ENCODE measurements around the gene BSG. TPM values are rescaled to one million over a fixed set of nuclear protein-coding genes. Genes with fewer than 3 reads are reported as not detected.
A peak's percentile ranks its signal among the peaks of the same experiment; 100 is the strongest.

Gene BSG
- total and polyA plus RNA-seq, 9 of the 15 experiments (the other 6 are each of a cell fraction or from before 2014, with no cell fraction given): 4.6 to 495 (median 187) TPM

DNA sequence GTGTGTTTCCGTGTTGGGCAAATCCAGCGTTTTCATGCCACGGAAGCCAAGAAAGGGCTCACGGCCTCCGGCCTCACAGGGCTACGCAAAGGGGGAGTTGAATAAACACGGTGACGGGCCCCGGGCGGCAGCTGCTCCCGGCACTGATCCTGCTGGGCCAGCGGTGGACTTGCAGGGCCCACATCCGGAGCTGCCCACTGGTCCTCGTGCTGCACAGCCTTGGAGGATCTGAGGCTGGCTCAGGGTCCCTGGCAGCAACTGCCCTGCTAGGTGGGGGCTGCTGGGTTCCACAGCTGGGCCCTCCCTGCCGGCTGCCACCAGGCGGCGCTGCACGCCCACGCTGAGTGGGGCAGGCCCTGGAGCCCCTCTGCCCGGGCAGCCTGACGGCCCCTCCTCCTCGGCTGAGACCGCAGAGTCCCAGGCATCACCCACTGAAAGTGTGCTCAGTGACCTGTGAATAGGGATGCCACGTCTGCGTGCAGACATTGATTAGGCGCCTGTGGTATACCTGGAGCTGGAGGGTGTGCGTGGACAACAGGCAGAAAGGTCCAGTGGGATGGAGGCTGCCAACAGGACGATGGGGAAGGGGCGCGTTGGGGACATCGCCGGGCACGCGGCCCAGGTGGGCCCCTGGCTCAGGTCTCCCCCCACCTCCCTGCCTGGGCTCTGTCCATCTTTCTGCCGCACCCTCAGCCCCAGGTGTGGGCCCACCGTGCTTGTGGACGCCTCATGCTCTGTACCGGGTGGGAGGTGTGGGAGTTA lies 12.0 kb downstream of the BSG start (continued):
- TF ChIP-seq RFX1 (IDR thresholded peaks at IDR 0.05): no peak
- TF ChIP-seq XRCC5 (IDR thresholded peaks at IDR 0.05; ENCODE audit: low read depth, low read length): peak; percentile 26; the same call in 1 of the 2 replicates
- no peak for TF ChIP-seq ZNF217 (CRISPR knock-in tag; IDR thresholded peaks at IDR 0.05)
- TF ChIP-seq, protein P1, sequence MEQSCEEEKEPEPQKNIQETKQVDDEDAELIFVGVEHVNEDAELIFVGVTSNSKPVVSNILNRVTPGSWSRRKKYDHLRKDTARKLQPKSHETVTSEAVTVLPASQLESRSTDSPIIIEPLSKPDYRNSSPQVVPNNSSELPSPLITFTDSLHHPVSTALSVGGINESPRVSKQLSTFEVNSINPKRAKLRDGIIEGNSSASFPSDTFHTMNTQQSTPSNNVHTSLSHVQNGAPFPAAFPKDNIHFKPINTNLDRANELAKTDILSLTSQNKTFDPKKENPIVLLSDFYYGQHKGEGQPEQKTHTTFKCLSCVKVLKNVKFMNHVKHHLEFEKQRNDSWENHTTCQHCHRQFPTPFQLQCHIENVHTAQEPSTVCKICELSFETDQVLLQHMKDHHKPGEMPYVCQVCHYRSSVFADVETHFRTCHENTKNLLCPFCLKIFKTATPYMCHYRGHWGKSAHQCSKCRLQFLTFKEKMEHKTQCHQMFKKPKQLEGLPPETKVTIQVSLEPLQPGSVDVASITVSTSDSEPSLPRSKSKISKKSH (CRISPR knock-in tag; IDR thresholded peaks at IDR 0.05): no peak
- no peak for TF ChIP-seq MEIS2 (IDR thresholded peaks at IDR 0.05; ENCODE audit: partially characterized antibody)
- TF ChIP-seq, protein P2, sequence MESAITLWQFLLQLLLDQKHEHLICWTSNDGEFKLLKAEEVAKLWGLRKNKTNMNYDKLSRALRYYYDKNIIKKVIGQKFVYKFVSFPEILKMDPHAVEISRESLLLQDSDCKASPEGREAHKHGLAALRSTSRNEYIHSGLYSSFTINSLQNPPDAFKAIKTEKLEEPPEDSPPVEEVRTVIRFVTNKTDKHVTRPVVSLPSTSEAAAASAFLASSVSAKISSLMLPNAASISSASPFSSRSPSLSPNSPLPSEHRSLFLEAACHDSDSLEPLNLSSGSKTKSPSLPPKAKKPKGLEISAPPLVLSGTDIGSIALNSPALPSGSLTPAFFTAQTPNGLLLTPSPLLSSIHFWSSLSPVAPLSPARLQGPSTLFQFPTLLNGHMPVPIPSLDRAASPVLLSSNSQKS (CRISPR knock-in tag; IDR thresholded peaks at IDR 0.05): no peak
- TF ChIP-seq, protein P3, sequence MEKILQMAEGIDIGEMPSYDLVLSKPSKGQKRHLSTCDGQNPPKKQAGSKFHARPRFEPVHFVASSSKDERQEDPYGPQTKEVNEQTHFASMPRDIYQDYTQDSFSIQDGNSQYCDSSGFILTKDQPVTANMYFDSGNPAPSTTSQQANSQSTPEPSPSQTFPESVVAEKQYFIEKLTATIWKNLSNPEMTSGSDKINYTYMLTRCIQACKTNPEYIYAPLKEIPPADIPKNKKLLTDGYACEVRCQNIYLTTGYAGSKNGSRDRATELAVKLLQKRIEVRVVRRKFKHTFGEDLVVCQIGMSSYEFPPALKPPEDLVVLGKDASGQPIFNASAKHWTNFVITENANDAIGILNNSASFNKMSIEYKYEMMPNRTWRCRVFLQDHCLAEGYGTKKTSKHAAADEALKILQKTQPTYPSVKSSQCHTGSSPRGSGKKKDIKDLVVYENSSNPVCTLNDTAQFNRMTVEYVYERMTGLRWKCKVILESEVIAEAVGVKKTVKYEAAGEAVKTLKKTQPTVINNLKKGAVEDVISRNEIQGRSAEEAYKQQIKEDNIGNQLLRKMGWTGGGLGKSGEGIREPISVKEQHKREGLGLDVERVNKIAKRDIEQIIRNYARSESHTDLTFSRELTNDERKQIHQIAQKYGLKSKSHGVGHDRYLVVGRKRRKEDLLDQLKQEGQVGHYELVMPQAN (IDR thresholded peaks at IDR 0.05; ENCODE audit: borderline replicate concordance): no peak
- TF ChIP-seq NFE2L1 (tag; IDR thresholded peaks at IDR 0.05; ENCODE audit: borderline replicate concordance, low read depth): no peak
- no peak for TF ChIP-seq SNRNP70 (optimal IDR thresholded peaks at IDR 0.05; ENCODE audit: low read depth, low read length)
- TF ChIP-seq TSC22D4 (tag; IDR thresholded peaks at IDR 0.05): no peak
- TF ChIP-seq NFATC3 (IDR thresholded peaks at IDR 0.05): no peak
- TF ChIP-seq KAT7 (CRISPR knock-in tag; IDR thresholded peaks at IDR 0.05; ENCODE audit: borderline replicate concordance): no peak
- TF ChIP-seq ZNF384 (IDR thresholded peaks at IDR 0.05; ENCODE audit: low read depth, low read length): 0 out of 2 replicates have a peak, but pooled peaks have one; percentile 10
- no peak for TF ChIP-seq ZFP1 (CRISPR knock-in tag; IDR thresholded peaks at IDR 0.05)
- no peak for TF ChIP-seq THRAP3 (IDR thresholded peaks at IDR 0.05; ENCODE audit: borderline replicate concordance)
- no peak for TF ChIP-seq MTF1 (CRISPR knock-in tag; IDR thresholded peaks at IDR 0.05; ENCODE audit: borderline replicate concordance)
- TF ChIP-seq BACH1 (tag; IDR thresholded peaks at IDR 0.05): no peak
- TF ChIP-seq ZNF695 (CRISPR knock-in tag; IDR thresholded peaks at IDR 0.05): no peak
- TF ChIP-seq, protein P4, sequence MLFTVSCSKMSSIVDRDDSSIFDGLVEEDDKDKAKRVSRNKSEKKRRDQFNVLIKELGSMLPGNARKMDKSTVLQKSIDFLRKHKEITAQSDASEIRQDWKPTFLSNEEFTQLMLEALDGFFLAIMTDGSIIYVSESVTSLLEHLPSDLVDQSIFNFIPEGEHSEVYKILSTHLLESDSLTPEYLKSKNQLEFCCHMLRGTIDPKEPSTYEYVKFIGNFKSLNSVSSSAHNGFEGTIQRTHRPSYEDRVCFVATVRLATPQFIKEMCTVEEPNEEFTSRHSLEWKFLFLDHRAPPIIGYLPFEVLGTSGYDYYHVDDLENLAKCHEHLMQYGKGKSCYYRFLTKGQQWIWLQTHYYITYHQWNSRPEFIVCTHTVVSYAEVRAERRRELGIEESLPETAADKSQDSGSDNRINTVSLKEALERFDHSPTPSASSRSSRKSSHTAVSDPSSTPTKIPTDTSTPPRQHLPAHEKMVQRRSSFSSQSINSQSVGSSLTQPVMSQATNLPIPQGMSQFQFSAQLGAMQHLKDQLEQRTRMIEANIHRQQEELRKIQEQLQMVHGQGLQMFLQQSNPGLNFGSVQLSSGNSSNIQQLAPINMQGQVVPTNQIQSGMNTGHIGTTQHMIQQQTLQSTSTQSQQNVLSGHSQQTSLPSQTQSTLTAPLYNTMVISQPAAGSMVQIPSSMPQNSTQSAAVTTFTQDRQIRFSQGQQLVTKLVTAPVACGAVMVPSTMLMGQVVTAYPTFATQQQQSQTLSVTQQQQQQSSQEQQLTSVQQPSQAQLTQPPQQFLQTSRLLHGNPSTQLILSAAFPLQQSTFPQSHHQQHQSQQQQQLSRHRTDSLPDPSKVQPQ (CRISPR knock-in tag; IDR thresholded peaks at IDR 0.05; ENCODE audit: borderline replicate concordance): no peak
- TF ChIP-seq PRPF4 (IDR thresholded peaks at IDR 0.05; ENCODE audit: insufficient read depth, low read depth, low read length, poor library complexity, severe bottlenecking): no peak
- TF ChIP-seq BRCA1 (IDR thresholded peaks at IDR 0.05): no peak
- no peak for TF ChIP-seq BRCA1 (CRISPR knock-in tag; IDR thresholded peaks at IDR 0.05)
